ENCODE data around the gene ADGRL3.
A peak's percentile ranks its signal among the peaks of the same experiment; 100 is the strongest.

ADGRL3 gene

GRCh38 chr4:62051332-62051731 is 851.2 kb downstream of the ADGRL3 start:
- no peak for DNase-seq

GRCh38 chr4:62053974-62054373 is 853.8 kb downstream of the ADGRL3 start:
- no peak for DNase-seq

GRCh38 chr4:62057031-62057430 is 856.9 kb downstream of the ADGRL3 start:
- DNase-seq: no peak

- peak in 1 of 2 experiments; percentile 42 for DNase-seq
These were observed 858.4 kb downstream of the ADGRL3 start for GRCh38 chr4:62058571-62058970.

GRCh38 chr4:62070291-62070852 is 870.2 kb downstream of the ADGRL3 start:
- DNase-seq: no peak

- DNase-seq: no peak
These were observed 875.0 kb downstream of the ADGRL3 start for GRCh38 chr4:62075089-62075488.

- DNase-seq: no peak
These were observed 875.4 kb downstream of the ADGRL3 start for GRCh38 chr4:62075521-62075920.

GRCh38 chr4:62077406-62077805 is 877.3 kb downstream of the ADGRL3 start:
- no peak for DNase-seq

GRCh38 chr4:62080431-62080830 is 880.3 kb downstream of the ADGRL3 start:
- no peak for DNase-seq

GRCh38 chr4:62087706-62088105 is 887.6 kb downstream of the ADGRL3 start:
- peak; percentile 71 to 91 for DNase-seq

- no peak for DNase-seq
These were observed 893.6 kb downstream of the ADGRL3 start for GRCh38 chr4:62093735-62094134.

GRCh38 chr4:62096881-62097280 is 896.8 kb downstream of the ADGRL3 start:
- no peak for DNase-seq

GRCh38 chr4:62115216-62115615 is 915.1 kb downstream of the ADGRL3 start:
- DNase-seq: no peak

- no peak for DNase-seq
These were observed 917.8 kb downstream of the ADGRL3 start for GRCh38 chr4:62117886-62118285.

- DNase-seq: no peak
These were observed 918.4 kb downstream of the ADGRL3 start for GRCh38 chr4:62118558-62118957.

GRCh38 chr4:62119195-62119594 is 919.1 kb downstream of the ADGRL3 start:
- DNase-seq: peak in 1 of 2 experiments; percentile 64

- no peak for DNase-seq
These were observed 926.1 kb downstream of the ADGRL3 start for GRCh38 chr4:62126064-62126732.
